HepG2 (cell line): ENCODE results near the gene ANO6. TPM values are rescaled to one million over a fixed set of nuclear protein-coding genes. Genes with fewer than 3 reads are reported as not detected.

Source experiments
- ATAC-seq: fragments of 200-7000 bp; cut with Tn5 transposase; 3 replicates; pipeline ENCODE4 v1.9.1; 2020; ENCODE audit warnings: mild to moderate bottlenecking, moderate library complexity
- BruUV-seq: library from RNA; stranded (reverse); fragments of 400-500 nt; replicated peaks from 2 replicates; lab custom pipeline; 2021; lab: Mats Ljungman, UMichigan
- CTCF ChIA-PET: fragments of 300-600 bp; formaldehyde crosslinking; extraction: SDS; loops from one replicate; lab custom pipeline; 2021; ENCODE audit warnings: low total read pairs, inconsistent platforms, low intra/inter-chr PET ratio; lab: Yijun Ruan, JAX
- POLR2A ChIA-PET: fragments of 350-600 bp; sonication (Branson Sonifier 250); formaldehyde crosslinking; loops from one replicate; lab custom pipeline; 2020; ENCODE audit warnings: antibody characterized with exemption, inconsistent platforms; lab: Yijun Ruan, JAX
- DNase-seq: peaks from one replicate; pipeline ENCODE4 v3.0.0-alpha.2; 2015; ENCODE audit warnings: low spot score
- FAIRE-seq: peaks from 3 replicates; lab custom pipeline; 2011; peaks lifted over from hg19 to GRCh38; lab: Jason Lieb, UNC
- H2AFZ ChIP-seq: one replicate; pipeline ENCODE4 v1.6.1; 2011; ENCODE audit warnings: low read length, inconsistent platforms
- H3K27ac ChIP-seq: fragments of 300-600 bp; 3 replicates; pipeline ENCODE4 v1.8.0; 2011; ENCODE audit warnings: mixed run types, mild to moderate bottlenecking, mixed read lengths, low read length, inconsistent platforms; ENCODE audit not compliant: insufficient read depth; ENCODE audit errors: extremely low read length
- H3K27me3 ChIP-seq, 2 experiments: fragments of 200-600 bp in 1 of 2; 2 replicates in 1 of 2; 3 replicates in 1 of 2; pipeline versions ENCODE4 v1.6.0 to v1.8.0; 2011; ENCODE audit warnings: low read length in 2 of 2, mild to moderate bottlenecking in 2 of 2, moderate library complexity in 2 of 2, inconsistent platforms in 1 of 2; ENCODE audit not compliant: insufficient read depth in 2 of 2, control insufficient read depth in 1 of 2
- H3K36me3 ChIP-seq, 2 experiments: fragments of 200-600 bp in 1 of 2; replicated peaks in 1 of 2; 2 replicates in 1 of 2; 3 replicates in 1 of 2; pipeline versions ENCODE4 v1.5.1 to v1.8.0; 2011; ENCODE audit warnings: low read length in 2 of 2, inconsistent platforms in 1 of 2; ENCODE audit not compliant: insufficient read depth in 2 of 2, control insufficient read depth in 1 of 2
- H3K4me1 ChIP-seq: 2 replicates; pipeline ENCODE4 v1.5.1; 2012; ENCODE audit warnings: low read length, inconsistent platforms; ENCODE audit not compliant: insufficient read depth
- H3K4me2 ChIP-seq: 2 replicates; pipeline ENCODE4 v1.6.0; 2011; ENCODE audit warnings: low read depth, low read length, inconsistent platforms
- H3K4me3 ChIP-seq, 3 experiments: fragments of 200-600 bp in 1 of 3; sonication (generic), shearing (Covaris generic) in 1 of 3; replicated peaks in 1 of 3; 2 replicates each; pipeline ENCODE4 v1.5.1; 2011 to 2016; ENCODE audit warnings: low read length in 3 of 3, inconsistent platforms in 2 of 3, low read depth in 2 of 3, mild to moderate bottlenecking in 2 of 3, control low read depth in 1 of 3, mixed read lengths in 1 of 3; ENCODE audit not compliant: insufficient read depth in 1 of 3
- H3K79me2 ChIP-seq: one replicate; pipeline ENCODE4 v1.6.1; 2011; ENCODE audit warnings: low read length, inconsistent platforms; ENCODE audit not compliant: insufficient read depth
- H3K9ac ChIP-seq: 2 replicates; pipeline ENCODE4 v1.6.0; 2011; ENCODE audit warnings: mild to moderate bottlenecking, low read depth, low read length, inconsistent platforms; ENCODE audit not compliant: insufficient read depth
- H3K9me3 ChIP-seq: 2 replicates; pipeline ENCODE4 v1.5.1; 2012; ENCODE audit warnings: mild to moderate bottlenecking, low read length
- H4K20me1 ChIP-seq: 2 replicates; pipeline ENCODE4 v1.6.0; 2011; ENCODE audit warnings: inconsistent platforms, mild to moderate bottlenecking, low read length, moderate library complexity; ENCODE audit not compliant: insufficient read depth
- CEBPG ChIP-seq: IDR thresholded peaks from 2 replicates; pipeline ENCODE4 v1.6.1; 2016
- CREM ChIP-seq, 2 experiments: sonication (generic) in 1 of 2; formaldehyde crosslinking in 1 of 2; IDR thresholded peaks; 2 replicates each; pipeline versions ENCODE4 v1.4.0 to v1.6.1; 2016 to 2020; ENCODE audit warnings: antibody characterized with exemption in 1 of 2, mild to moderate bottlenecking in 1 of 2, missing genetic modification reagents in 1 of 2
- ELF3 ChIP-seq: IDR thresholded peaks from 2 replicates; pipeline ENCODE4 v1.6.1; 2016; ENCODE audit warnings: missing genetic modification reagents, missing compliant biosample characterization
- FOXO1 ChIP-seq: sonication (generic); formaldehyde crosslinking; IDR thresholded peaks from 2 replicates; pipeline ENCODE4 v1.4.0; 2020; ENCODE audit warnings: missing genetic modification reagents
- FOXP1 ChIP-seq, 2 experiments: fragments of 450-650 bp in 1 of 2; IDR thresholded peaks; 2 replicates each; pipeline ENCODE4 v1.6.1; 2017 to 2018; ENCODE audit warnings: antibody characterized with exemption in 1 of 2
- GATAD2A ChIP-seq: IDR thresholded peaks from 2 replicates; pipeline ENCODE4 v1.6.1; 2016
- KLF16 ChIP-seq, 2 experiments: sonication (generic) in 1 of 2; formaldehyde crosslinking in 1 of 2; IDR thresholded peaks; 2 replicates each; pipeline versions ENCODE4 v1.6.1 to v1.8.0; 2016 to 2023; ENCODE audit warnings: missing genetic modification reagents in 2 of 2, missing compliant biosample characterization in 1 of 2
- POGZ ChIP-seq: sonication (generic); formaldehyde crosslinking; IDR thresholded peaks from 2 replicates; pipeline ENCODE4 v1.4.0; 2020; ENCODE audit warnings: mild to moderate bottlenecking, missing genetic modification reagents
- RXRB ChIP-seq: IDR thresholded peaks from 2 replicates; pipeline ENCODE4 v1.6.1; 2016; ENCODE audit warnings: borderline replicate concordance, missing genetic modification reagents, missing compliant biosample characterization
- SAP130 ChIP-seq: IDR thresholded peaks from 2 replicates; pipeline ENCODE4 v1.6.1; 2016; ENCODE audit warnings: low read depth
- SOX5 ChIP-seq: IDR thresholded peaks from 2 replicates; pipeline ENCODE4 v1.6.1; 2016; ENCODE audit warnings: borderline replicate concordance
- ZNF234 ChIP-seq: sonication (generic); formaldehyde crosslinking; conservative IDR thresholded peaks from 2 replicates; pipeline ENCODE4 v1.5.1; 2020; ENCODE audit warnings: mild to moderate bottlenecking, missing genetic modification reagents
- ZNF3 ChIP-seq: IDR thresholded peaks from 2 replicates; pipeline ENCODE4 v1.7.0; 2017; ENCODE audit warnings: inconsistent platforms
- WGBS: methylation state at CpG from one replicate; pipeline ENCODE4 v1.1.6; 2017; ENCODE audit warnings: low lambda C conversion rate; 5-methylcytosine and 5-hydroxymethylcytosine counted together
- in situ Hi-C: cut with HindIII; loops from 2 replicates; pipeline ENCODE4 v1.10.0; 2017; ENCODE audit warnings: low pct_unique_long_range_greater_than_20kb; ENCODE audit not compliant: extremely low pct_ligation_motif_present
- intact Hi-C: fragments of 100-400 bp; cut with micrococcal nuclease; formaldehyde crosslinking; loops from one replicate; pipeline ENCODE4 v1.10.0; 2022; ENCODE audit not compliant: unreplicated experiment
- polyA plus RNA-seq, 8 experiments: library from polyadenylated mRNA; depleted of rRNA in 3 of 8; stranded (reverse) in 7 of 8; unstranded in 1 of 8; fragments of >200 nt; fragmentation: Illumina TruSeq in 4 of 8; extraction: Trizol in 4 of 8; gene quantifications; 2 replicates each; pipeline versions ENCODE4 v1.2.1 to v1.2.3, GENCODE V29; 2011 to 2016; ENCODE audit warnings: low read depth in 4 of 8, missing spikeins in 1 of 8, mixed read lengths in 1 of 8; ENCODE audit not compliant: insufficient read depth in 1 of 8
- total RNA-seq, 5 experiments: library from RNA; depleted of rRNA; stranded (reverse); fragments of >200 nt; fragmentation: Illumina TruSeq; extraction: Trizol; gene quantifications; 2 replicates each; pipeline ENCODE4 v1.2.3, GENCODE V29; 2016; ENCODE audit warnings: low read depth in 1 of 5
- TF ChIP-seq, protein P1 (sequence below): sonication (generic); formaldehyde crosslinking; IDR thresholded peaks from 2 replicates; pipeline ENCODE4 v1.5.1; 2020; ENCODE audit warnings: mild to moderate bottlenecking, missing genetic modification reagents, borderline replicate concordance
- TF ChIP-seq, protein P2 (sequence below): sonication (generic); formaldehyde crosslinking; IDR thresholded peaks from 2 replicates; pipeline ENCODE4 v1.5.1; 2020; ENCODE audit warnings: mild to moderate bottlenecking, missing genetic modification reagents, borderline replicate concordance
- TF ChIP-seq, protein P3 (sequence below): IDR thresholded peaks from 2 replicates; pipeline ENCODE4 v1.6.1; 2016; ENCODE audit warnings: low read depth

The ANO6 gene
- total and polyA plus RNA-seq, 2 of the 13 experiments (the other 11 are each of a cell fraction or from before 2014, with no cell fraction given) = 37.8 to 57.1 TPM

DNA sequence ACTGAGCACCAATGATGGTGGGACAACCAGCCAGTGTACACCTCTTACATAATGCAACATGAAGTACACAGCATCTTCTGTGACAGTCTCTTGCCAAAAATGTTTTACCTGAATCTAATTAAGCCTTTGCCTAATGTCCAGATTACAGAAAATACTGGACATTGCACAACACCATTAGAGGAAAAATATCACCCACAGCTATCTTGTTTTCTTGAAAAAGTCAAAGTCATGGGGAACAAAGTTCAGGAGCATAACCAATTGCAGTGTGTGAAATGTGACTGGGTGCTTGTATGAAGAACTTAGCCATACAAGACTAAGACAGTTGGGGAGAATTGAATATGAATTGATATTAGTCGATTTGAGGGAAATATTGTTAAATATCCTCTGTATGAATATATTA is 12.1 kb upstream of the ANO6 start:
- peak; percentile 67 for DNase-seq
- H3K27ac ChIP-seq = peak overlapping the region; percentile 39
- ChIA-PET CTCF (no interaction called here), POLR2A (interaction anchor here (1.7 kb wide), 1 partner anchor 12 kb away, joined by 5 read pairs; the partner anchor contains the start of gene ANO6)
- in situ Hi-C loops (no loop called here), intact Hi-C loops (no loop called here)
- no peak overlapping the region; a peak in 1 of 6 replicates for H3K4me3 ChIP-seq
- no peaks in the 10 kb centered on the region for H3K9me3 ChIP-seq
- no TSS peak for BruUV-seq
- peaks cover 71% of the 10 kb centered on the region for H3K4me1 ChIP-seq
- H2AFZ ChIP-seq = no peak overlapping the region
- no peak overlapping the region for H3K9ac ChIP-seq
- no peaks in the 10 kb centered on the region for H3K27me3 ChIP-seq
- no peaks in the 10 kb centered on the region for H3K79me2 ChIP-seq
- no peaks in the 10 kb centered on the region for H4K20me1 ChIP-seq
- FAIRE-seq = peak; percentile 64
- H3K4me2 ChIP-seq = no peak overlapping the region
- WGBS = 0% methylated on average over 1 of the region's 1 CpG
- H3K36me3 ChIP-seq = no peaks in the 10 kb centered on the region
- peak; percentile 39; the same call in 2 of the 3 replicates for ATAC-seq
- TF ChIP-seq, protein P1, sequence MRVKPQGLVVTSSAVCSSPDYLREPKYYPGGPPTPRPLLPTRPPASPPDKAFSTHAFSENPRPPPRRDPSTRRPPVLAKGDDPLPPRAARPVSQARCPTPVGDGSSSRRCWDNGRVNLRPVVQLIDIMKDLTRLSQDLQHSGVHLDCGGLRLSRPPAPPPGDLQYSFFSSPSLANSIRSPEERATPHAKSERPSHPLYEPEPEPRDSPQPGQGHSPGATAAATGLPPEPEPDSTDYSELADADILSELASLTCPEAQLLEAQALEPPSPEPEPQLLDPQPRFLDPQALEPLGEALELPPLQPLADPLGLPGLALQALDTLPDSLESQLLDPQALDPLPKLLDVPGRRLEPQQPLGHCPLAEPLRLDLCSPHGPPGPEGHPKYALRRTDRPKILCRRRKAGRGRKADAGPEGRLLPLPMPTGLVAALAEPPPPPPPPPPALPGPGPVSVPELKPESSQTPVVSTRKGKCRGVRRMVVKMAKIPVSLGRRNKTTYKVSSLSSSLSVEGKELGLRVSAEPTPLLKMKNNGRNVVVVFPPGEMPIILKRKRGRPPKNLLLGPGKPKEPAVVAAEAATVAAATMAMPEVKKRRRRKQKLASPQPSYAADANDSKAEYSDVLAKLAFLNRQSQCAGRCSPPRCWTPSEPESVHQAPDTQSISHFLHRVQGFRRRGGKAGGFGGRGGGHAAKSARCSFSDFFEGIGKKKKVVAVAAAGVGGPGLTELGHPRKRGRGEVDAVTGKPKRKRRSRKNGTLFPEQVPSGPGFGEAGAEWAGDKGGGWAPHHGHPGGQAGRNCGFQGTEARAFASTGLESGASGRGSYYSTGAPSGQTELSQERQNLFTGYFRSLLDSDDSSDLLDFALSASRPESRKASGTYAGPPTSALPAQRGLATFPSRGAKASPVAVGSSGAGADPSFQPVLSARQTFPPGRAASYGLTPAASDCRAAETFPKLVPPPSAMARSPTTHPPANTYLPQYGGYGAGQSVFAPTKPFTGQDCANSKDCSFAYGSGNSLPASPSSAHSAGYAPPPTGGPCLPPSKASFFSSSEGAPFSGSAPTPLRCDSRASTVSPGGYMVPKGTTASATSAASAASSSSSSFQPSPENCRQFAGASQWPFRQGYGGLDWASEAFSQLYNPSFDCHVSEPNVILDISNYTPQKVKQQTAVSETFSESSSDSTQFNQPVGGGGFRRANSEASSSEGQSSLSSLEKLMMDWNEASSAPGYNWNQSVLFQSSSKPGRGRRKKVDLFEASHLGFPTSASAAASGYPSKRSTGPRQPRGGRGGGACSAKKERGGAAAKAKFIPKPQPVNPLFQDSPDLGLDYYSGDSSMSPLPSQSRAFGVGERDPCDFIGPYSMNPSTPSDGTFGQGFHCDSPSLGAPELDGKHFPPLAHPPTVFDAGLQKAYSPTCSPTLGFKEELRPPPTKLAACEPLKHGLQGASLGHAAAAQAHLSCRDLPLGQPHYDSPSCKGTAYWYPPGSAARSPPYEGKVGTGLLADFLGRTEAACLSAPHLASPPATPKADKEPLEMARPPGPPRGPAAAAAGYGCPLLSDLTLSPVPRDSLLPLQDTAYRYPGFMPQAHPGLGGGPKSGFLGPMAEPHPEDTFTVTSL = peak; percentile 64; the same call in 1 of the 2 replicates
- TF ChIP-seq CREM (IDR thresholded peaks at IDR 0.05) = peak; percentile 14; the same call in 1 of the 2 replicates
- no peak for TF ChIP-seq CREM (CRISPR knock-in tag; IDR thresholded peaks at IDR 0.05)
- TF ChIP-seq, protein P2, sequence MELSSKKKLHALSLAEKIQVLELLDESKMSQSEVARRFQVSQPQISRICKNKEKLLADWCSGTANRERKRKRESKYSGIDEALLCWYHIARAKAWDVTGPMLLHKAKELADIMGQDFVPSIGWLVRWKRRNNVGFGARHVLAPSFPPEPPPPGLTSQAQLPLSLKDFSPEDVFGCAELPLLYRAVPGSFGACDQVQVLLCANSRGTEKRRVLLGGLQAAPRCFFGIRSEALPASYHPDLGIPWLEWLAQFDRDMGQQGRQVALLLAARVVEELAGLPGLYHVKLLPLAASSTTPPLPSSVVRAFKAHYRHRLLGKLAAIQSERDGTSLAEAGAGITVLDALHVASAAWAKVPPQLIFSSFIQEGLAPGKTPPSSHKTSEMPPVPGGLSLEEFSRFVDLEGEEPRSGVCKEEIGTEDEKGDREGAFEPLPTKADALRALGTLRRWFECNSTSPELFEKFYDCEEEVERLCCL (CRISPR knock-in tag) = no peak
- peak; percentile 67; the same call in 1 of the 2 replicates for TF ChIP-seq RXRB (CRISPR knock-in tag)
- TF ChIP-seq KLF16 (CRISPR knock-in tag; IDR thresholded peaks at IDR 0.05) = peak in 1 of 2 experiments; percentile 23; a peak in 1 of 4 replicates
- peak; percentile 86 for TF ChIP-seq CEBPG
- peak; percentile 60; the same call in 1 of the 2 replicates for TF ChIP-seq GATAD2A (CRISPR knock-in tag)
- peak; percentile 39; the same call in 1 of the 2 replicates for TF ChIP-seq SAP130
- peak; percentile 30; the same call in 1 of the 2 replicates for TF ChIP-seq ELF3
- peak; percentile 13; the same call in 1 of the 2 replicates for TF ChIP-seq FOXO1 (CRISPR knock-in tag)
- no peak for TF ChIP-seq ZNF3 (CRISPR knock-in tag)
- peak; percentile 57; the same call in 1 of the 2 replicates for TF ChIP-seq POGZ (CRISPR knock-in tag)
- no peak for TF ChIP-seq ZNF234
- TF ChIP-seq SOX5 (CRISPR knock-in tag) = peak; percentile 54; the same call in 1 of the 2 replicates
- TF ChIP-seq, protein P3, sequence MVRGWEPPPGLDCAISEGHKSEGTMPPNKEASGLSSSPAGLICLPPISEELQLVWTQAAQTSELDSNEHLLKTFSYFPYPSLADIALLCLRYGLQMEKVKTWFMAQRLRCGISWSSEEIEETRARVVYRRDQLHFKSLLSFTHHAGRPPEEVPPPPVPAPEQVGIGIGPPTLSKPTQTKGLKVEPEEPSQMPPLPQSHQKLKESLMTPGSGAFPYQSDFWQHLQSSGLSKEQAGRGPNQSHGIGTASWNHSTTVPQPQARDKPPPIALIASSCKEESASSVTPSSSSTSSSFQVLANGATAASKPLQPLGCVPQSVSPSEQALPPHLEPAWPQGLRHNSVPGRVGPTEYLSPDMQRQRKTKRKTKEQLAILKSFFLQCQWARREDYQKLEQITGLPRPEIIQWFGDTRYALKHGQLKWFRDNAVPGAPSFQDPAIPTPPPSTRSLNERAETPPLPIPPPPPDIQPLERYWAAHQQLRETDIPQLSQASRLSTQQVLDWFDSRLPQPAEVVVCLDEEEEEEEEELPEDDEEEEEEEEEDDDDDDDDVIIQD (CRISPR knock-in tag) = peak; percentile 93
- TF ChIP-seq FOXP1 (IDR thresholded peaks at IDR 0.05) = no peak
- 0 out of 2 replicates have a peak, but pooled peaks have one; percentile 11 for TF ChIP-seq FOXP1 (CRISPR knock-in tag; IDR thresholded peaks at IDR 0.05)
